Endothelial cell of hepatic sinusoid (primary cell): ENCODE measurements around the gene MAP4K2.

Experiments used
- in situ Hi-C: cut with HindIII; loops from 2 replicates; pipeline ENCODE4 v1.10.0; 2017; ENCODE audit warnings: low sequenced_read_pairs

The MAP4K2 gene

GRCh38 chr11:64758330-64759079 is 44.5 kb downstream of the MAP4K2 start:
- in situ Hi-C loops: no loop called here

GRCh38 chr11:64757549-64758329 is 45.3 kb downstream of the MAP4K2 start:
- in situ Hi-C loops: no loop called here

GRCh38 chr11:64755681-64756361 is 47.2 kb downstream of the MAP4K2 start:
- in situ Hi-C loops: no loop called here

GRCh38 chr11:64754919-64755662 is 47.9 kb downstream of the MAP4K2 start:
- in situ Hi-C loops: loop anchor here (5.0 kb wide), 1 partner anchor 38 kb away; no protein-coding TSS in a partner anchor

GRCh38 chr11:64754124-64754918 is 48.7 kb downstream of the MAP4K2 start:
- in situ Hi-C loops: loop anchor here (5.0 kb wide), 1 partner anchor 37 kb away; no protein-coding TSS in a partner anchor

- in situ Hi-C loops: loop anchor here (5.0 kb wide), 1 partner anchor 36 kb away; no protein-coding TSS in a partner anchor
Measured at GRCh38 chr11:64753380-64754123, 49.5 kb downstream of the MAP4K2 start.

- in situ Hi-C loops: loop anchor here (5.0 kb wide), 1 partner anchor 36 kb away; no protein-coding TSS in a partner anchor
Measured at GRCh38 chr11:64753019-64753379, 50.0 kb downstream of the MAP4K2 start.

GRCh38 chr11:64752175-64752970 is 50.6 kb downstream of the MAP4K2 start:
- in situ Hi-C loops: loop anchor here (5.0 kb wide), 1 partner anchor 35 kb away; no protein-coding TSS in a partner anchor

- in situ Hi-C loops: loop anchor here (5.0 kb wide), 1 partner anchor 34 kb away; no protein-coding TSS in a partner anchor
Measured at GRCh38 chr11:64751580-64751979, 51.4 kb downstream of the MAP4K2 start.

- in situ Hi-C loops: loop anchor here (5.0 kb wide), 1 partner anchor 34 kb away; no protein-coding TSS in a partner anchor
Measured at GRCh38 chr11:64751136-64751535, 51.9 kb downstream of the MAP4K2 start.

GRCh38 chr11:64750361-64751054 is 52.5 kb downstream of the MAP4K2 start:
- in situ Hi-C loops: loop anchor here (5.0 kb wide), 1 partner anchor 33 kb away; no protein-coding TSS in a partner anchor

GRCh38 chr11:64747961-64748665 is 54.9 kb downstream of the MAP4K2 start:
- in situ Hi-C loops: no loop called here

GRCh38 chr11:64746486-64746885 is 56.5 kb downstream of the MAP4K2 start:
- in situ Hi-C loops: no loop called here

GRCh38 chr11:64745521-64746328 is 57.3 kb downstream of the MAP4K2 start:
- in situ Hi-C loops: no loop called here

- in situ Hi-C loops: no loop called here
Measured at GRCh38 chr11:64745189-64745520, 57.9 kb downstream of the MAP4K2 start.

- in situ Hi-C loops: no loop called here
Measured at GRCh38 chr11:64744544-64745188, 58.3 kb downstream of the MAP4K2 start.
